ENCODE measurements around the gene FHOD1.

Gene FHOD1

DNA sequence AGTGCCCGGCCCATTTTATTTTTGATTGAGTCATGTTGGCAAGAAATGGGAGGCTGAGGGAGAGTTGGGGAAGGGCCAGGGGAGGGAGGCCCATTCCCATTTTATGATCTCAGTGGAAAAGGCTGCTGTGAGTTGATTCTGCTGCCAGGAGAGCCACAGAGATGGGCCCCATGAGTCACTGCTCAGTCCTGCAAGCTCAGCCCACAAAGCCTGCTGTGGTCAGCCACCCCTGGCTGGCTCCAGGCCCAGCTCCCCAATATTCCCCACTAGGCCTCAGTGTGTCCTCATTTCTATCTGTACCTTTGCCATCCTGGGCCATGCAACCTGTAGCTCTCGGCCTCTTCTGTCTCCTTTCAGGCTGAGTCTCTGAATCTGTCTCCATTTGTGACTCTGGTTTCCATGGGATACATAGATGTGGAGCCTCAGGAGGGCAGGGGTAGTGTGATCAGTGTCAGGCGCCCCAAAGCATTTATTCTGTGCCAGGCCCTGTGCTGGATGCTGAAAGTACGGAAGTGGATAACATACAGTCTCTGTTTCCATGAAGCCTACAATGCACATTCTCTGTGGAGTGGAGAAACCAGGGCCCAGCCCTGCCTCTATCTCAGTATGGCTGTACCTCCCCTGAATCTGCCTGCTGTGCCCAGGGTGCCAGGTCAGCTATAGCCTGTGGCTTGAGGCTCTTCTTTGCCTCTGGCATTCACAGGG lies 30.2 kb upstream of the FHOD1 start:
- no peak for DNase-seq

DNA sequence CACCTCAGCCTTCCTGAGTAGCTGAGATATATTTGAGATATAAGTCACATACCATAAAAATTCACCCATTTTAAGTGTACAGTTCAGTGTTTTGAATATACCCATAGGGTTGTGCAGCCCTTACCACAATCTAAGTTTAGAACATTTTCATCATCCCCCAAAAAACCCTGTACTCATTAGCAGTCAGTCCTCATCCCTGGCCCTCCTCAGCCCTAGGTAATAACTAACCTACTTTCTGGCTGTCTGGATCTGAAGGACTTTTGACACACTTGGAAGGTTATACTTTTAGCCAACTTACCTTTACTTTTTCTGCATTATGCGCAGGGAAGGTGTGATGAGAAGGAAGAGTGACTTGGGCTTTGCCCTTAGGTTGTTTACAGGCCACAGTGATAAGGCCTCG lies 28.0 kb upstream of the FHOD1 start:
- no peak for DNase-seq

DNA sequence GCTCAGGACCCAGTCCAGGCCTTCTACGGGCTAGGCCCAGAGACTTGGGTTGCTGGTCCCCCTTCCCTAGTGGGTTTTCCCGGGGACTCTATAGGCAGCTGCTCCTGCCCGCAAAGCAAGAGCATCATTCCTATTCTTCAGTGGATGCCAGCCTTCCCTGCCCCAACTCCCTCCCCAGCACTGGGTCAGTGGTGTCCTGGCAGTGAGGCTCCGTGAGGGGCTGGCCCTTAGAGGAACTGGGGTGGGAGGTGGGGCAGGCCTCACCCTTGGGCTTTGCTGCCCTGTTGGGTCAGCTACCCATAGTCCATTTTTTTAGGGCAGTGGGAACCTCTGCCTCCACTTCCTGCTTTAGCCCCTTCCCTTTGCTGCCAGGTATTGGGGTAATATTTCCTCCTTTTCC lies 24.2 kb upstream of the FHOD1 start:
- no peak for DNase-seq

DNA sequence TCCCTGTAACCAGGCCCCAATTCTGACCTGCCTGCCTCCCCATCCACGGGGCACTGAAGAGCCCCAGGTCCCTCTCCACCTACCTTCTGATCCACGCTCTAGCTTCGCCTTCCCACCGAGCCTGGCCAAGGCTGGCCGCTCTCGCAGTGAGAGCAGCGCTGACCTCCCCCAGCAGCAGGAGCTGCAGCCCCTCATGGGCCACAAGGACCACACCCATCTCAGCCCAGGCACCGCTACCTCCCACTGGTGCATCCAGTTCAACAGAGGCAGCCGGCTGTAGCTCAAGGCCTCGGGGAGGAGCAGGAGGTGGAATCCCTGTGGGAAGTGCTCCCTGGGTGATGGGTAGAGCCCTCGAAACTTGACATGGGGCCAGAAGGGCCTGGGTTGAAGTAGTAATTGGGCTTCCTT lies 23.7 kb upstream of the FHOD1 start:
- no peak for DNase-seq

DNA sequence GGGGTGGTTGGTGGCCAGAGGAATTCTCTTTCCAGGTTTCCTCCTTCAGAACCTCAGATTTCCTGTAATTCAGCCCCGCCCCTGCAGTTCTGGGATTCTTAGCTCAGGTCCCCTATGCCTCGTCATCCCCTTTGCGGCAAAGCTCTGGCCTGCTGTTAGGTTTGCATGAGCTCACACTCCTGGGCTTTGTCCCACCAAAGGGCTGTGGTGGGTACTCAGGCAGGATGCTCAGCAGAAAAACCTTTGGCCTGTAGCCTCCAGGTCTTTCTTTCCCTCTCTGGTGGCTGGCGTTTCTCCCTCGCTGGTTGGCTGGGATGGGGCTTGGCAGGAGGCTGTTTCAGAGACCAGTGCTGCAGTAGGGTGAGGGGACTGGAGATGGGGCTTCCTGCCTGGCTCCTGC lies 22.5 kb upstream of the FHOD1 start:
- no peak for DNase-seq

DNA sequence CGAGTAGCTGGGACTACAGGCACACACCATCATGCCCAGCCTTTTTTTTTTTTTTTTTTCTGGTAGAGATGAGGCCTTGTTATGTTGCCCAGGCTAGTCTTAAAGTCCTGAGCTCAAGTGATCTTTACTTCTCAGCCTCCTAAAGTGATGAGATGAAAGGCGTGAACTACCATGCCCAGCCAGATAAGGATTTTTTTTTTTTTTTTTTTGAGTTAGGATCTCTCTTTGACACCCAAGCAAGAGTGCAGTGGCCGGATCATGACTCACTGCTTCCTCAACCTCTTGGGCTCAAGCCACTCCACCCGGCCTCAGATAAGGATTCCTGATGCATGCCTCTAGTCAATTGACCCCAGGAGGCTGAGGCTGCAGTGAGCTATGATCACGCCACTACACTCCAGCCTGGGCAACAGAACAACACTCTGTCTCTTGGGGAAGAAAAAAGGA lies 20.9 kb upstream of the FHOD1 start:
- DNase-seq, result no peak

DNA sequence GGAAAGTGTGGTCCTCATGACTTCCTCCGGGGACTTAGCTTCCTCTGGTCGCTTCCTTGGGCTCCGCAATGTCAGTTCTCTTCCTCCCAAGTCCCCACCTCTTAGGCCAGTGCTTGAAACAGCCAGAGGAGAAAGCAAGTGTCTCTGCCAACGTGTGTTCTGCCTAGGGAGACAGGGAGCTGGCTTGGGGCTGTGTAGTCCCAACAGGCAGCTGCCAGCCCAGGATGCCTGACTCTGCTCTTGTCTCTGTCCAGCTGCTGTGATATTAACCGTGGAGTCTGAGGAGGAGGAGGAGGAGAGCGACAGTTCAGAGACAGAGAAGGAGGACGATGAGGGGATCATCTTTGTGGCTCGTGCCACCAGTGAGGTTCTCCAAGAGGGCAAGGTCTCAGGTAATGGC lies 18.6 kb upstream of the FHOD1 start:
- DNase-seq, result no peak

DNA sequence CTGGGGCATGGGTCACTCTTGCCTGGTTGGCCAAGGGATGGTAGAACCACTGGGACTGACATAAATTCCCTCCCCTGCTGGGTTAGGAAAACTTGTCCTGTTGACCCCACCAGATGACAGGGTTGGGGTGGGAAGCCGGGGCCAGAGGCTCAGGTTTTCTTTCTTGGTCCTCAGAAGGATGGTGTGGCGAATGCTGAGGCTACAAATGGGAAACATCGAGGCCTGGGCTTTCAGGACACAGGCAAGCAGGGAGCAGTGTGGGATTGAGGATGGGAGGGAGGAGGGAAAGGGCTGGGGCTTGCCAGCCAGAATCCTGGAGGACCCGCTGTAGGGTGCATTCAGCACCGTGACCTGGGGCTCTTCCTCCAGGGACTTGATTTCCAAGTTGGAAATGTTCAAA lies 17.6 kb upstream of the FHOD1 start:
- DNase-seq, result no peak

DNA sequence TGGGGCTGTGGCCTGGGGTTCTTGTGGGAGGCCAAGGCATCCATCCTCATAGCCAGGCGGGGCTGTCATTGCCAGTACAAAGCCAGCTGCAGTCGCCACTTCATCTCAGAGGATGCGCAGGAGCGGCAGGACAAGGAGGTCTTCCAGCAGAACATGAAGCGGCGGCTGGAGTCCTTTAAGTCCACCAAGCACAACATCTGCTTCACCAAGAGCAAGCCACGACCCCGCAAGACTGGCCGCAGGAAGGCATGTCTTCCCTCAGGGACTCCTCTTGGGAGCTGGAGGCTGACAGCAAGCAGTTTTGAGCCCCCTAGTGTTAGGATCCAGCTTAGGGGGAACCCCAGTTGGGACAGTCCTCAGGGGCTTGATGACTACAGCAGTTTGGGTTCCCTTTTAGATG lies 17.0 kb upstream of the FHOD1 start:
- no peak for DNase-seq

DNA sequence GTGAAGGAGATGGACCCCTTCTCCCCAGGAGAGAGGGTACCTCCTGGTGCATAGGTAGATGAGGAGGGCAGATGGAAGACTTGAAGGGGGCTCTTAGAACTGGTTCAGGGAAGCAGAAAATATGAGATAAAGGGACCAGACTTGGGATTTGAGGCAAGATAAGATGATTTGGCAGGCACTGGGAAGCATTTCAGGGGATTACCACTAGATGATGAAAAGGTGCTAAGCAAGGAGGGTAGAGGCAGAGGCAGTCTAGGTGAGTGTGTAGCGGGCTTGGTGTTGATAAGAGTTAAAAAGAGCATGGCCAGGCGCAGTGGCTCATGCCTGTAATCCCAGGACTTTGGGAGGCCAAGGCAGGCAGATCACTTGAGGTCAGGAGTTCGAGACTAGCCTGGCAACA lies 15.9 kb upstream of the FHOD1 start:
- DNase-seq, result no peak

DNA sequence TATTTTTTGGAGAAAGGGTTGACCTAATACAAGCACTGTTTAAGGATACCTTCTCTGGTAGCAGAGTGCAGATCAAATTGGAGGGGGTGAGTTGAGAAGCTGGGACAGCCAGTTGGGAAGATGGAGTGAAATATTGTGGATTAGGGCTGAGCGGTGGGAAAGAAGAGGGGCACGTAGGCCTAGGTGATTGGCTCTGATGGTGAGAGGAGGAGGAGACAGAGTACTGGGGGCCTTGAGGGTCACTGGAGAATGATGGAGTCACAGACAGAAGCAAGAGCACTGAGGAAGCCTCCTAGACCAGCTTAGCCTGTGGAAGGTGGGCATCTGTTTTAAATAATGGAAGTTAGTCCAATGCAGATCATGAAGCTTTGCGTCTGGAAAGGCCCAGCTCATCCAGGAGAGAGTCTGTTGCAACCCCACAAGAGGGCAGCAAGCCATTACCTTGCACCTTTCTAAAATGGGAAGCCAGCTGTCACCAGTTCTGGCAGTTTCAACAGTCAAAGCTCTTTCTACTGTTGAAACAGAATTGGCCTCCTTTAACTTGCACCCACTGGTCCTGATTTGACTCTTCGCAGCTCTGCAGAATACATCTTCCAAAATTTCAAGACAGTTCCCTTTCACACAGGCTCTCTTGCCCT lies 13.3 kb upstream of the FHOD1 start:
- peak; percentile 21 for DNase-seq

DNA sequence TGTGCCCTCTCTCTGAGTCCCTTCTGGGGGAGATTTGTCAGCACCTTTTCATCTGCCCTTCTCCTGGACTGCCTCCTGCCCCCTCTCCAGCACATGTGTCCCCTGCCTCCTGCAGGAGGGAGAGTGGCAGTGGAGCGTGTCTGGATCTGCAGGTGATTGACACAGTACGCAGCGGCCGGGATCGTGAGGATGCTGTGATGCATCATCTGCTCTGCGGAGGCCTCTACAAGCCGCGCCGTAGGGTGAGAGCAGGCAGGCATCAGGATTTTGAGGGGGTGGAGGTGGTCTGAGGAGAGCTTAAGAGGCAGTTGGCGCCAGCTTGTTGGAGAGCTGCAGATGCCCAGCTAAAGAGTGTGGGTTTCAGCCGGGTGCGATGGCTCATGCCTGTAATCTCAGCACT lies 12.4 kb upstream of the FHOD1 start:
- DNase-seq, result no peak

DNA sequence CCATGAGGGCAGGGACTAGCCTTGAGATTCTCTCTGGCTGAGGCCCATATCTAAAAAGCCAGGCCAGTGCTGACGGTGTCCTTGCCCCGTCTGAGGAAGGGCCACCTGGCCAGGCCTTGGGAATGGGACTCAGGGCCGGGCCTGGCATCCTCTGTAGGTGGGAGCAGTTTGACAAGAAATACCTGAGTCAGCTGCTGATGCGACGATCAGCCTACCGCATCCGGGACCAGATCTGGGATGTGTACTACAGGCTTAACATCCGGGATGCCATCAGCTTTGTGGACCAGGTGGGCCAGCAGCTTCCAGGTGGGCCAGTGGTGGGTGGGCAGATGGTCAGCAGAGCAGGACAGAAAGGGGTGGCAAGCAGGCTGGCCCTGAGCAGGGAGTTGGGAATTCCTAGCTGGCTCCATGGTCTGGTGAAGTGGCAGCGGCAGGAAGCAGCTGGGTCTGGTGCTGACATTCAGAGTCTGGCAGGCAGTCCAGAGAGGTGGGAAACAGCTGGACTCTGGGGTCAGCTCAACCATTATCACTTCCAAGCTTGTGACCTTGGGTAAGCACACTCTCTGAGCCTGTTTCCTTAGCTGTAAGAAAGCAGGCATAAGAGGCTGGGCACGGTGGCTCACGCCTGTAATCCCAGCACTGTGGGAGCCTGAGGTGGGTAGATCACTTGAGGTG lies 11.0 kb upstream of the FHOD1 start:
- no peak for DNase-seq

DNA sequence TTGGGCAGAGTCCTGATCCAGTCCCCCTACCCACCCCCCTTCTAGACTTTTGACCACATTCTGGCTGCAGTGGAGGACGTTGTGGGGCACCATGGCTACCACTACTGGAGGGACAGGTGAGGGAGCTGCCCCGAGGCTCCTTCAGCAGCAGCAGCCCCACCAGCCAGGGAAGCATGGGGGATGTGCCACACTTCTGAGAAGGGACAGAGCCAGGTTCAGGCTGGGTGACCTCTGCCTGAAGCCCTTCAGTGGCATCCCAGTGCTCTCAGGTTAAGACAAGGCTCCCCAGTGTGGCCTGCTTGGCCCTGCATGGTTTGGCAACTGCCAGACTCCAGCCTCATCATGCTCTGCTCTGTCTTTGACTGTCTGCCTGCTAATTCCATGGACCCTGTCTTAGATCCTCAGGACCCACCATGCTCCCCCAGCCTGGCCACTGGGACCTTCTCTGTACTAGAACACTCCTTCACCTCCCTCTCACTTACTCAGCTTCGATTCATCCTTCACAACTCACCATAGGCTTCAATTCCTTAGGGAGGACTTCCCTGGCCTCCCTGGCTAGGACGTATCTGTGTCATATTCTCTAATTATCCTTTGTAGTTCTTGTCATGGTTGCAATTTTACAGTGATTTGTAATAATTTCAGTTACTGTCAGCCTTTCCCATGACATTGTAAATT lies 10.3 kb upstream of the FHOD1 start:
- no peak for DNase-seq

DNA sequence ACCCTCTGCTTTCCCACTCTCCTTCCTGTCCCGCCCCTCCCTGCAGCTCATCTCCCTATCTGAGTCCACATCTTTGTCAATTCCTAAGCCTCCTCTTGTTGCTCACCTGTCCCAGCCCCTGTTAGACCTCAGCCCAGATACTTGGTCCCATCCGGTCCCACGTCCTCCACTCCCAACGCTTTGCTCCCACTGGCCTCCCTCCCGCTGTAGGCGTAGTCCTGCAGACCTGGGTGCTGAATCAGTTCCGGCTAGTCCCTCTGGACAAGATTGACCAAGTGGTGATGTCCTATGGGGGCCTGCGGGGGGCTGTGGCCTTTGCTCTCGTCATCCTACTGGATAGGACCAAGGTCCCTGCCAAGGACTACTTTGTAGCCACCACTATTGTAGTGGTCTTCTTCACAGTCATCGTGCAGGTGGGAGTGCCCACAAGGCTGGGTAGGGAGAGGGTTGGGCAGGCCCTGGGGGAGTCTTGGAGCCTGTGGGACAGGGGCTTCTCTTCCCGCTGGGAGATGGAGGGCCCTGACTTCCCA lies 9.5 kb upstream of the FHOD1 start:
- DNase-seq, result no peak

DNA sequence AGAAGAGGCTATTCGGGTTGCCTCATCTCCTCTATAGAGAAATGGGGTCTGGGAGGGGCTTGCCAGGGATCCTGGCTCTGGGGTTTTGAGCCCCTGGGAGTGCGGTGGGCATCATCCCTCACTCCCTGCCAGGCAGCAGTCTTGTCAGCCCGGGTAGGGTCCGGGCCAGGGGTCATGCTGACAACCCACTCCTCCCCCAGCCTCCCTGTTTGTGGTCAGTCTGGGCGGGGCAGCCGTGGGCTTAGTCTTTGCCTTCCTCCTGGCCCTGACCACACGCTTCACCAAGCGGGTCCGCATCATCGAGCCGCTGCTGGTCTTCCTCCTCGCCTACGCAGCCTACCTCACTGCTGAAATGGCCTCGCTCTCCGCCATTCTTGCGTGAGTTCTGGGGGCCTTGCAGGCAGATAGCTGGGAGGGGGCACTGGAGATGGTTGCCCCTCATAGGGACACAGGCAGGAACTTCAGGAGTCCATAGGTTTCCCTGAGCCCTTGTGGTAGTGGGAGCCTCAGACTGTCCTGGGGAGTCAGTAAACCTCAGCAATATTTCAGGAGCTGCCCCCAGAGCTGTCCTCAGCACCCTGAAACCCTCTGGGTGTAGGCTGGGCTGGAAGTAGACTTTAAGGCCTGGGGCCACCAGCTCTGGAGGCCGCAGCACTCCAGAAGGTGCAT lies 8.4 kb upstream of the FHOD1 start:
- DNase-seq, result no peak

DNA sequence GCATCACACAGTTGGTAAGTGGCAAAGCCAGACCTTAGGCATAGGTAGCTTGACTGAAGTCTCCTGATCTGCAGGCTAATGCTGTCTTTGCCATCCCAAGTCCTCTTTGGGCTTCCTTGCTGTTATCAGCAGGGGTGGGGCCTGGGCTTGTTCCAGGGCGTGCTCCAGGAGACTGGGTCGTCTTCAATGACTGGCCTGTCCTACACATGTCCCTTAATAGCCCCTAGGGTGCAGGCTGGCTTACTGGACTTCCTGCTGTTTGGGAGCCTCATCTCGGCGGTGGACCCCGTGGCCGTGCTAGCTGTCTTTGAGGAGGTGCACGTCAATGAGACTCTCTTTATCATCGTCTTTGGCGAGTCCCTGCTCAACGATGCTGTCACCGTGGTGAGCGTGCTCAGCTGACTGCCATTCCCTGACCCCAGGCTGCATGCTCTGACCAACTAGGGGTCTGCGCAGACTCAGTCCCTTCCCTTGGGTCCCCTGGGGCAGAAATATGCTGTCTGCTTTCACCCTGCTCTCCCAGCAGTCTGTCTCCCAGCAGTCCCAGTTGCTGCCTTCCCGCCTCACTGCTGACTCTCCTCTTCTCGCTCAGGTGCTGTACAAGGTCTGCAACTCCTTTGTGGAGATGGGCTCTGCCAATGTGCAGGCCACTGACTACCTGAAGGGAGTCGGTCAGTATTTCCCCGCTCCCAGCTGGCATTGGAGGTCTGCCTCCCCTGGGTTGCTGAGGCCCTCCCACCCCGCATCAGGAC lies 7.7 kb upstream of the FHOD1 start:
- no peak for DNase-seq

DNA sequence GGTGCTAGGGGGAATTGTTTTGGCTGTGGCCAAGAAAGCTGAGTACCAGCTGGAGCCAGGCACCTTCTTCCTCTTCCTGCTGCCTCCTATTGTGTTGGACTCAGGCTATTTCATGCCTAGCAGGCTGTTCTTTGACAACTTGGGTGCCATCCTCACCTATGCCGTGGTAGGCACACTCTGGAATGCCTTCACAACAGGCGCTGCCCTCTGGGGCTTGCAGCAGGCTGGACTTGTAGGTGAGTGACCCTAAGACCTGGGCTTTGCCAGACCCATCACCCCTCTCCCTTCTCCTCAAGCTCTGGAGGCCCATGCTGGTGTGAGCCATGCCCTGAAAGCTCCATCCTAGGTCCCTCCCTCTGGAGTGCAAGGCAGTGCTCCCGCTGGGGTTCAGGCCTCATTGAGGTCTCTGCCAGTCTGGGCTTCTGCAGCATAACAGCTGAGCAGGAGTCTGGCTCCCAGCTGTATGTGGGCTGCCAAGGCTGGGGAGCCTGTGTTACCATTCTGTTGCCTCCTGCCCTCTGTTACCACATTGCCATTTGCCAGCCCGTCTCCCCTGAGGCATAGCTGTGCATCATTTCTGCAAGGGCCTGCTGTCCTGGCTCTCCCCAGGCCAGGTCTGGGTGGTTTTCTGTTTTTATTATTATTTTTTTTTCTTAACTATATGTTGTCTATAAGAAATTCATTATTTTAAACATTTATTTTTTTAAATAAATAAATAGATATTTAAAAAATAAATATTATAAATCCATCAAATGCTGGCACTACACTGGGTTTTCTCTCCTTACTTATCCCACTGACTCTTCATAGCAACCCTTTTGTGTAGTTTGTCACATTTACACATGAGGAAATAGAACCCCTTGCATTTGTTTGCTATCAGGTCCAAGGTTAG lies 5.6 kb upstream of the FHOD1 start:
- no peak for DNase-seq

DNA sequence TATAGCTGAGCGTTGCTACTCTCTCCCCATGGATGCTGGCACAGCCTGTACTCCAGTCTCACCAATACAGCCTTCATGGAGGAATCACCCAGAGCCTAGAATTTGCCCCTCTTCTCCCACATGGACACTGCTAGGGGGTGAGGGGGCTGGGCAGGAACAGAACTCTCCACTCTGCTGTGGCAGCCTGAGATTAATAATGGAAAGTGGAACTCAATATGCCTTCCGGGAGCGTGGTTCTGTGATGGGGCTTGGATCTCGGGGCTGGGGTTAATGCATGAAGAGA lies 2.7 kb upstream of the FHOD1 start:
- DNase-seq, result no peak

DNA sequence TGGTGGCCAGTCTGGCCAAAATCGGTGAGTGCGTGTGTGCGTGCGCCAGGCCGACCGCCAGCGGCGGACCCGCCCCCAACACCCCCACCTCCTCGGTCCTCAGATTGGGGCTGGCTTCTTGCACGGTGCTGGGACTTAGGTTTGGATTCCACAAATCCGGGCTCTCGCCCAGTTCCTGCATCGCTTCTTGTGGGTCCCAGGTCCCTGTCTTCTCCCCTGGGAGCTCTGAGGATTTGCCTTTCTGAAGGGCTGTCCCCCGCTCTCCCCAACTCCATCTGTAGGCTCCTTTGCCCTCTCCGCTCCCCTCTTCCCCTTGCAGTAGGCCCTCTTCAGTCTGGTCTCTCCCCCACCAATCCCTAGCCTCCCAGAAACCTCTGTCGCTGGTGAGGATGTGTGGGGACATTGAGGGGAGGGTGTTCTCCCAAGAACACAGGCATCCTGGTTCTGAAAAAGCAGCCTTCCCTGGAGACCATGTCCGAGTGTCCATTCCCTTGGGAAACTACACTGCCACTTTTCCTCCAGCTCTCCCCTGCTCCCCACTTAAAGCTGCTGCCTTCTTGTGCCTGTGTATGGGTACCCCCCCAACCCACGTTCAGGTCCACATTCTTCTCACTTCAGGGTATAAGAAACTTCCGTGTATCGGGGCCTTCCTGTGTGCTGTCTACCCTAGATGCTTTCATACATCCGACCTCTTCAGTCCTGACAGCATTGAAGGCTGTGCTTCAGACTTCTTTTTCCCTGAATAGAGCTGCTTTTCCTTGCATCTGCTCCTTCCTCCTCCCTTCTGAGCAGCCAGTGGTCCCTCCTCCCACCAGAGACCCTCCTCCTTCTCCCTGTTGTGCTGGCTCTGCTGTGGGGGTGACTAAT lies 2.1 kb upstream of the FHOD1 start:
- DNase-seq, result no peak
